HG02973 (cell line): ENCODE results near the gene STBD1.
"Not testable (repeated sequence)": the region's sequence is repeated elsewhere in the genome, so short reads cannot be mapped to it uniquely, and the experiment has no call there.

Source experiments
- ATAC-seq: cut with Tn5 transposase; IDR thresholded peaks from one replicate; pipeline ENCODE4 v1.9.1; 2021; ENCODE audit warnings: moderate library complexity; ENCODE audit not compliant: unreplicated experiment

The STBD1 gene

DNA sequence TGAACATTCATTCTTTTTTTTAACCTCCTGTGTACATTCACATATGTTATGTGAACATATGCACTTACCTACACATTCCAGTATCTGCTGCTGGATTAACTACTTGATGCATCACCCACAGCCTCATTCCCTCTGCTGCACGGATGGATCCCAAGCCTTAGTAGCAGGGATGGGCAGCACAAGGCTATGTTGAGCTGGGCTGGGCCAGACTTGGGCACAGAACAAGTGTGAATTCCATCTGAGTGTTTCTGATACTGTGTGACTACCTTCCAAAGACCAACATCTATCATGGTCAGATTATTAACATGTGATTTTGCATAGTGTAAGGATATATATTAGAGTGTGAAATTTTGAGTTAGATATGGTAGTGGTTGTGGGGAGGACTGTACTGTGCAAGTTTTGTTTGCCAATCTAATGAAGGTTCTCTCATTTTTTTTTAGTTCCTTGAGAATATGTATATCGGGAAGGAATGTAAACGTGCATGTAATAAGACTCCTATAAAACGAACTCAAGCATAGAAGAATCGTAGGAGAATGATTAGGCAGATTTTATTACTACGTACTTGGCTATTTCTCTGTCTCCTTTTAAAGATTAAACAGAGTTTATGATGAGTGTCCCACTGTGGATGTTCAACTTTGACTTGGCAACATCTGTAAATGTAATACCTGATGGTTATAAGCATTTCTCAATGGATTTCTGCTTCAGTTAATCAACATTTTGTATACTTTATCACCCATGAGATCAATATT, 23.4 kb upstream of the STBD1 start:
- no peak for ATAC-seq

DNA sequence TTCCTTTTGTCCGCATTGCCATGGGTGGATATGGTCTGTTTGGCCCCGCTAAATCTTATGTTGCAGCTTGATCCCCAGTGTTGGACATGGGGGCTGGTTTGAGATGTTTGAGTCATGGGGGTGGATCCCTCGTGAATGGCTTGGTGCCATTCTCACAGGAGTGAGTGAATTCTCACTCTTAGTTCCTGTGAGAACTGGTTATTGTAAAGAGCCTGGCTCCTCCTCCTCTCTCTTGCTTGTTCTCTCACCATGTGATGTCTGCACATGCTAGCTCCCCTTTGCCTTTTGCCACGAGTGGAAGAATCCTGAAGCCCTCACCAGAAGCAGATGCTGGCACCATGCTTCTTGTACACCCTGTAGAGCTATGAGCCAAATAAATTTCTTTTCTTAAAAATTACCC, 22.6 kb upstream of the STBD1 start:
- ATAC-seq: no peak

- ATAC-seq: not testable (repeated sequence)
These were observed 18.7 kb upstream of the STBD1 start for GRCh38 chr4:76287811-76288210.

GRCh38 chr4:76292730-76293129, 13.8 kb upstream of the STBD1 start:
- no peak for ATAC-seq

- ATAC-seq: no peak
These were observed 12.8 kb upstream of the STBD1 start for GRCh38 chr4:76293772-76294171.

DNA sequence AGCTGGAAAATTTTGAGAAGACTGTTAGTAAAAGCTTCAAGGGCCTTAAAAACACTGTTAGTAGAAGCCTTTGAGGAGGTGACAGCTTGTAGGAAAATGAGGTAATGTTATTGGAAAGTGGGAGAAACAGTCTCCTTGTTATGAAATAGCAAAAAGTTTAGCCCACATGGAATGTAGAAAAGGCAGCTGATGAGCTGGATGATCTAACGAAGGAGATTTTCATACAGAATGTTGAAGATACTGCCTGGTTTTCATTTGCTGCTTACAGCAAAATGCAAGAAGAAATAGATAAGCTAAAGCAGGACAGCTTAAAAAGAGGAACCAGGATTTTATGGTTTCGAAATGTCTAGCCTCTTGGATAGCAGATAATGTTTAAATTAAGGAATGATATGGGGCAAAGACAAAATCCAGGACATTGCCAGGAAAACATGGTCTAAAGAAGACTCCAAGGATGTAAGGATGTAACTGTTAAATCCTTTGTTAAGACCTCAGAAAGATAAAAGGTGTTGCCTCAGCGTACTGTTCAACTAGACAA, 10.2 kb upstream of the STBD1 start:
- ATAC-seq: no peak

DNA sequence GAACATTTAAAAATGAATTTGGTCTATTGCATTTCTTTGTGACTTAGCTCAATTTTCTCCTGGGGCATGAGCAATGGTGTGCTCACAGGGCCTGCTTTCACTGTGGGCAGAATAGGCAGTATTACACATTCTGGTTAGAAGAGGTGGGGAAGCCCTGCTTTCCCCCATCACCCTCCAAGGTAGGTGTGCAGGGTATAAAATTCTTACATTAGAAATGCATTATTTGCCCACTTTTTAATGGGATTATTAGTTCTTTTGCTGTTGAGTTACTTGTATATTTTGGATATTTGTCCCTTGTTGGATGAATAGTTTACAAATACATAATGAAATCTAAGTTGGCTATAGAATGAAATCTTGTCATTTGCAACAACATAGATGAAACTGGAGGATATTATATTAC, 8.3 kb upstream of the STBD1 start:
- ATAC-seq: no peak

- no peak for ATAC-seq
These were observed 6.5 kb upstream of the STBD1 start for GRCh38 chr4:76300012-76300411.

DNA sequence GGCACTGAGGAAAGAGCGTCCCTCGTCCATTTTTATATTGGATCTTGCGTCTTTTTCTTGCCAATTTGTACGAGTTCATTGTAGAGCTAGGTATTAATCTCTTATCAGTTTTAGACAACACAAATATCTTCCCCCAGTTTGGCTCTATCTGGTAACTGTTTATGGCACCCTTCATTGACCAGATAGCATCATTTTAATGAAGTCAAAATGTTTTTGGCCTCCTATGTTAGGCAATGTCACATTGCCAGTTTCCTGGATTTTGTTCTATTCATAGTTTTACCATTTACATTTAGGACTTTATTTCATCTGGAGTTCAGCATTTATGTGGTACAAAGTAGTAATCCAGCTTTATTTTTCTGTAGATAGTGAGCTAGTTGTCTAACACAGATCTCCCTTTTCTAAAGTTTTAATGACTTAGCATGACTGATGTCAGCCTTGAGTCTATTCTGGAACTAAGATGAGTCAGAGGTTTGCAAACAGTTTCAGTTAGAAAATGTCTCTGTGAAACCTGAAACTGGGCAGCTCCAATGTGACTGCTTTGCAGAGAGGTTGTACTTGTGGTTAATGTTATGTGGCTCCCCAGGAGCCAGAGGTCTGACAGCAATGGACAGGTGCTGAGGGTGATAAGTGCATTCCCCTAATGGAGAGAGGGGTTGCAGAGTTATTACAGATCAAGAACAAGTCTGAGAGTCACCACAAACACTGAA, 5.3 kb upstream of the STBD1 start:
- ATAC-seq: peak; percentile 98

GRCh38 chr4:76301775-76302162, 4.8 kb upstream of the STBD1 start:
- ATAC-seq: no peak

DNA sequence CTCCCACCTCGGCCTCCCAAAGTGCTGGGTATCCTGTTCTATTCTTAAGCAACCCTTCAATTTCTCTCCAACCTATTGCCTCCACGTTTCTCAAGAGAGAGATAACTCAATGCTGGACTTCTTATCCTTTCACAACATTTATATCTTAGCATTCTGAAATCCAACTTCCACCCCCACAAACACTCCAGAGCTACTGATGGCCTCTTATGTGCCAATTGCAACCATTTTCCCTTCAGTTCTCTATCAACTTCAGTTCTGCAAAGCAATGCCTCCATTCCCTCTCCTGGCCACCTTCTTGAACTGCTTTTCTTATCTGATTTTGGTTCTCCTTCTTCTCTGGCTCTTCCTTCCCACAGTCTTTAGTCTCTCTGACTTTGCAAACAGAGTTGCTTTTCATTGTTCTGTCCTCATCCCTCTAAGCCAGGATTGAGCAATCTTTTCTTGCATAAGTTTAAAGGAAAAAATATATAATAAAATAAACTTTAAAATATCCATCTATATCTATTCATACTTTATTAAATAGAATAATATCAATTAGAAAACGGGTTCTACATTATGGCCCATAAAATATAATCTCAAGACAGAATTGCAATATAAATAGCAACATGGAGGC, 3.6 kb upstream of the STBD1 start:
- ATAC-seq: no peak

GRCh38 chr4:76305033-76305687, 1.4 kb upstream of the STBD1 start:
- ATAC-seq: no peak

- no peak for ATAC-seq
These were observed 538 bp downstream of the STBD1 start for GRCh38 chr4:76306882-76307659.

DNA sequence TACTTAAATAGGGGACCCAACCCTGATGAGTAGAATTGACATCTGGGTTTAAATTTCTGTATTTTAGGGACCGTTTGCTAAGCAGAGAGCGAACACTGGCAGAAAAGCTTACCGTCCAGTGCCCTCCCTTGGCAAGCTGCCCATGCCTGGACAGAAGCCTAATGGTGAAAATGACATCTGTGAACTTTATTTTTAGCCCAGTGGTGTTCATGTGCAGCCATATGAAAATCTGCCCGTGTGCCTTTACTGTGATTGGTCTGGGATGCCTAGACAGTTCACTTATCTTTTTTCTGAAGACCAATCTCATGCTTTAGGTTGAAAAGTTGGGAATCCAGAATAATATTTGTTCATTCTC, 1.1 kb downstream of the STBD1 start:
- no peak for ATAC-seq

- no peak for ATAC-seq
These were observed 2.0 kb downstream of the STBD1 start for GRCh38 chr4:76308548-76308947.

GRCh38 chr4:76309939-76310550, 3.5 kb downstream of the STBD1 start:
- no peak for ATAC-seq

DNA sequence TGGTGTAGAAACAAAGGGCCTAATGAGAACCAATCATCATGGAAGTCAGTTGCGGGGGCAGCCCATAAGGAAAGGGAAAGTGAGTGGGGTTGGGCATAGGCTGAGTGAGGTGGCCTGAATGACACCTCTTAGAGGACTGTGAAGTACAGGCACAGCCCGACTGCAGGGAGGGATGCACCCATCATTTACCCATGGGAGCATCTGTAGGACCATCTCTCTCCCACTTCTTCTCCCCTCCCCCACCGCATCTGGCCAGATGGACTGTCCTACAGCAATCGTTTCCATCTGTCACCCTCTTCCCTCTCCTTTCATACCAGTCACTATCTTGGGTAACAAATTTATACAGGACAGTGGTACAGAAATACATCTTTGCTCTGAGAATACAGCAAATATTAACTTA, 4.2 kb downstream of the STBD1 start:
- no peak for ATAC-seq

GRCh38 chr4:76311896-76312331, 5.4 kb downstream of the STBD1 start:
- no peak for ATAC-seq

- ATAC-seq: no peak
These were observed 5.9 kb downstream of the STBD1 start for GRCh38 chr4:76312457-76312856.

DNA sequence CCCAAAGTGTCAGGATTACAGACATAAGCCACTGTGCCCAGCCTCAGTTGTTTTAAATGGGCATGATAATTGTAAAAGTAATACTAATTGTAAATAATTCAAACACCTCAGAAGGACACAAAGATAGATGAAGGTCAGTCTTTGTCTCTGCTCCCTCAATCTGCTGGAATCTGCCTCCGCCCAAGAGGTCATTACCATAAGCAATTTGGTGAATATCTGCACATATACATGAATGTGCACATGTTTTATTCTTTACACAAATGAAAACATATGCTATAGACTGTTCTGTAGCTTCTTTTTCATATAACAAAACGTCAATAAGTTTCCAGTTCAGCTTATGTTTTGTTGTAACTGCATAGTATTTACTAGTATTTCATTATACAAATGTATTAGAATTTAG, 7.0 kb downstream of the STBD1 start:
- ATAC-seq: no peak
